Fibroblast of lung (primary cell): ENCODE measurements around the gene GOLPH3L. TPM values are rescaled to one million over a fixed set of nuclear protein-coding genes. Genes with fewer than 3 reads are reported as not detected.
"Not testable (repeated sequence)": the region's sequence is repeated elsewhere in the genome, so short reads cannot be mapped to it uniquely, and the experiment has no call there.

Experiments used
- DNase-seq, 2 donors: peaks; one replicate each; pipeline versions ENCODE4 v3.0.0 to v3.0.0-alpha.2; 2010; ENCODE audit warnings: low read depth in 2 of 2
- H2AFZ ChIP-seq: 2 replicates; pipeline ENCODE4 v1.5.1; 2012; ENCODE audit warnings: low read length, control low read depth, inconsistent platforms
- H3K27ac ChIP-seq: 2 replicates; pipeline ENCODE4 v1.5.1; 2011; ENCODE audit warnings: low read length, control low read depth; ENCODE audit not compliant: insufficient read depth
- H3K27me3 ChIP-seq: 2 replicates; pipeline ENCODE4 v1.5.1; 2011; ENCODE audit warnings: mild to moderate bottlenecking, low read length; ENCODE audit not compliant: control insufficient read depth, insufficient read depth
- H3K36me3 ChIP-seq: 2 replicates; pipeline ENCODE4 v1.5.1; 2011; ENCODE audit warnings: low read length; ENCODE audit not compliant: control insufficient read depth, insufficient read depth
- H3K4me1 ChIP-seq: 2 replicates; pipeline ENCODE4 v1.5.1; 2011; ENCODE audit warnings: low read length; ENCODE audit not compliant: control insufficient read depth, insufficient read depth; ENCODE audit errors: extremely low read depth
- H3K4me2 ChIP-seq: 2 replicates; pipeline ENCODE4 v1.5.1; 2011; ENCODE audit warnings: low read length, control low read depth; ENCODE audit not compliant: insufficient read depth; ENCODE audit errors: extremely low read depth
- H3K4me3 ChIP-seq, 4 experiments: fragments of 200-600 bp in 1 of 4; sonication (generic) in 1 of 4; replicated peaks in 1 of 4; 2 replicates each; pipeline ENCODE4 v1.5.1; 2011 to 2016; ENCODE audit warnings: low read length in 4 of 4, low read depth in 3 of 4, mild to moderate bottlenecking in 3 of 4, control low read depth in 2 of 4, inconsistent platforms in 1 of 4, mixed read lengths in 1 of 4; ENCODE audit not compliant: insufficient read depth in 1 of 4; ENCODE audit errors: control extremely low read depth in 1 of 4
- H3K79me2 ChIP-seq: 2 replicates; pipeline ENCODE4 v1.5.1; 2012; ENCODE audit warnings: mild to moderate bottlenecking, low read length, inconsistent platforms; ENCODE audit not compliant: control insufficient read depth, insufficient read depth
- H3K9ac ChIP-seq: 2 replicates; pipeline ENCODE4 v1.5.1; 2011; ENCODE audit warnings: mild to moderate bottlenecking, low read length, control low read depth; ENCODE audit not compliant: insufficient read depth
- H3K9me3 ChIP-seq: 2 replicates; pipeline ENCODE4 v1.5.1; 2012; ENCODE audit warnings: low read depth, low read length; ENCODE audit not compliant: control insufficient read depth, insufficient read depth
- H4K20me1 ChIP-seq: 2 replicates; pipeline ENCODE4 v1.5.1; 2011; ENCODE audit warnings: low read length; ENCODE audit not compliant: control insufficient read depth, insufficient read depth; ENCODE audit errors: extremely low read depth
- EZH2 ChIP-seq: IDR thresholded peaks from 2 replicates; pipeline ENCODE4 v1.5.1; 2012; ENCODE audit warnings: low read length, control low read depth, mild to moderate bottlenecking; ENCODE audit errors: missing control alignments
- polyA plus RNA-seq, 2 donors: library from polyadenylated mRNA; depleted of rRNA in 1 of 2; stranded (reverse) in 1 of 2; unstranded in 1 of 2; fragments of >200 nt; gene quantifications; 2 replicates each; pipeline ENCODE4 v1.2.1, GENCODE V29; 2011 to 2012; ENCODE audit warnings: missing spikeins in 1 of 2
- total RNA-seq: library from RNA; depleted of rRNA; stranded (reverse); fragments of >200 nt; gene quantifications from 2 replicates; pipeline ENCODE4 v1.2.1, GENCODE V29; 2014
- TF ChIP-seq, protein P1 (sequence below), 2 donors: IDR thresholded peaks in 1 of 2; conservative IDR thresholded peaks in 1 of 2; 1 replicate in 1 of 2; 2 replicates in 1 of 2; pipeline ENCODE4 v1.5.1; 2011 to 2012; ENCODE audit warnings: low read length in 2 of 2, control low read depth in 1 of 2, inconsistent platforms in 1 of 2, low read depth in 1 of 2, mild to moderate bottlenecking in 1 of 2

GOLPH3L gene
- total and polyA plus RNA-seq, 2 donors (not counting 1 experiment from before 2014, with no cell fraction given) = 11.1 to 28.7 TPM

DNA sequence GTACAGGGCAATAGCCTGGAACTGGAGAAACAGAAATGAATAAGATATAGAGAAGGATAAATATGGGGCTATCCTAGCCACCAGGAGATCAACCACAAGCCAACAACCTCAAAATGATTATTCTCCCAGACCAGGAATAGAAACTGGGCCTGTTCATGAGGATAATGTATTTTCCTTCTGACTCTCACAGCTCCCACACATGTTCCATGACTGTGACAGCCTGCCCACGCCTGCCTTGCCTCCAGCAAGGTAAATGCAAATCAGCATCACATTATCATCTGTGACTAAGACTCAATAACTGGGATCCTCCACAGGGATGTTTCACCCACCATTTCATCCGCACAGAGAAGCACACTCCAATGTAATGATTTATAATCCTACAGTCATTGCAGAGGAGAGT lies 70.8 kb downstream of the GOLPH3L start:
- Histone ChIP-seq H3K79me2 (peaks cover 35% of the 10 kb centered on the region), H3K36me3 (peaks cover 12% of the 10 kb centered on the region)
- TF ChIP-seq, protein P1, sequence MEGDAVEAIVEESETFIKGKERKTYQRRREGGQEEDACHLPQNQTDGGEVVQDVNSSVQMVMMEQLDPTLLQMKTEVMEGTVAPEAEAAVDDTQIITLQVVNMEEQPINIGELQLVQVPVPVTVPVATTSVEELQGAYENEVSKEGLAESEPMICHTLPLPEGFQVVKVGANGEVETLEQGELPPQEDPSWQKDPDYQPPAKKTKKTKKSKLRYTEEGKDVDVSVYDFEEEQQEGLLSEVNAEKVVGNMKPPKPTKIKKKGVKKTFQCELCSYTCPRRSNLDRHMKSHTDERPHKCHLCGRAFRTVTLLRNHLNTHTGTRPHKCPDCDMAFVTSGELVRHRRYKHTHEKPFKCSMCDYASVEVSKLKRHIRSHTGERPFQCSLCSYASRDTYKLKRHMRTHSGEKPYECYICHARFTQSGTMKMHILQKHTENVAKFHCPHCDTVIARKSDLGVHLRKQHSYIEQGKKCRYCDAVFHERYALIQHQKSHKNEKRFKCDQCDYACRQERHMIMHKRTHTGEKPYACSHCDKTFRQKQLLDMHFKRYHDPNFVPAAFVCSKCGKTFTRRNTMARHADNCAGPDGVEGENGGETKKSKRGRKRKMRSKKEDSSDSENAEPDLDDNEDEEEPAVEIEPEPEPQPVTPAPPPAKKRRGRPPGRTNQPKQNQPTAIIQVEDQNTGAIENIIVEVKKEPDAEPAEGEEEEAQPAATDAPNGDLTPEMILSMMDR (conservative IDR thresholded peaks at IDR 0.05 in 1 of 2, IDR thresholded peaks at IDR 0.05 in 1 of 2; ENCODE audit: low read depth in 1 of 2, low read length in 2 of 2) = no peak
- no peak for TF ChIP-seq EZH2

DNA sequence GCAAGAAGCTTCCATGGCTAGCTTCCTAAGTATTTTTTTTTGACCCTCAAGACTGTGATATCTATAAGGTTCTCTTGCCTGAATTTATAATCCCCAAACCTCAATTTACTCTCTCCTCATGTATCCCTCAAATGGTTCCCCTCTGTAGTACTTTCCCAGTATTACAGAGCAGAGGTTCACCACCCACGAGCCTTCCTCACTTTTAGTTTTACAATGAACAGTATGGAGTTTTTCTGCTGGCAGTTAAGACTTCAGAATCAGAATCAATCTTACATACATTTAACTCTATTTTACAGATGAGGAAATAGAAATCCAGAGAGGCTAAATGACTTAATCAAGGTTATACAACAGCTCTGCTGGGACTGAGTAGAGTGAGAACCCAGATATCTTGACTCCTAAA lies 72.4 kb downstream of the GOLPH3L start:
- not testable (repeated sequence) for H3K27ac ChIP-seq, H2AFZ ChIP-seq, H3K27me3 ChIP-seq, H4K20me1 ChIP-seq, H3K9me3 ChIP-seq, H3K4me2 ChIP-seq, DNase-seq, H3K9ac ChIP-seq, H3K4me3 ChIP-seq
- Histone ChIP-seq H3K4me1 (peaks cover 21% of the 10 kb centered on the region), H3K36me3 (peaks cover 12% of the 10 kb centered on the region), H3K79me2 (peaks cover 33% of the 10 kb centered on the region)

More for the DNA sequence above, 70.8 kb downstream of the GOLPH3L start:
- Histone ChIP-seq H3K27me3 (no peaks in the 10 kb centered on the region), H3K4me1 (peaks cover 8% of the 10 kb centered on the region), H2AFZ (no peak overlapping the region), H4K20me1 (no peaks in the 10 kb centered on the region), H3K27ac (no peak overlapping the region), H3K9me3 (no peaks in the 10 kb centered on the region), H3K4me2 (no peak overlapping the region), H3K4me3 (no peak overlapping the region), H3K9ac (no peak overlapping the region)
- DNase-seq = no peak

DNA sequence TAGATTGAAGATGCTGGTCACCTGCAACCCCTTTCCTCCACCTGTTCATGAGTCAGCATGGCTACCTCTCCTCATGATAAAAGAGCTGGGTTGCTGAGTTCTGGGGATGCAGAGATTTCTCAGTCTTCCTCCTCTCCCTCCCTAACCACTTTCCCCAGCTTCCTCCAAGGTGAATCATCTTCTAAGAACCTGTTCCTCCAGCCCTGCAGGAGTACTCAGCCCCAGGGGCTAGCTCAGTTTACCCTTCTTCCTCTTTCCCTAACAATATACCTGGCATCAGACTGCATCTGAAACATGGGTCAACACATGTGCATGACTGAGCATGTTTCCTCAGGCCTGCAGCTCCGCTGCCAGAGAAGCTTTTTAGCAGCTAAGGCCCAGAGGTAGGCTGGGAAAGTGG lies 72.8 kb downstream of the GOLPH3L start:
- not testable (repeated sequence) for H3K27ac ChIP-seq, H3K9me3 ChIP-seq, H2AFZ ChIP-seq, H3K9ac ChIP-seq, DNase-seq, H4K20me1 ChIP-seq, H3K4me3 ChIP-seq, H3K4me2 ChIP-seq, H3K27me3 ChIP-seq
- Histone ChIP-seq H3K4me1 (peaks cover 25% of the 10 kb centered on the region), H3K79me2 (peaks cover 33% of the 10 kb centered on the region), H3K36me3 (peaks cover 12% of the 10 kb centered on the region)

DNA sequence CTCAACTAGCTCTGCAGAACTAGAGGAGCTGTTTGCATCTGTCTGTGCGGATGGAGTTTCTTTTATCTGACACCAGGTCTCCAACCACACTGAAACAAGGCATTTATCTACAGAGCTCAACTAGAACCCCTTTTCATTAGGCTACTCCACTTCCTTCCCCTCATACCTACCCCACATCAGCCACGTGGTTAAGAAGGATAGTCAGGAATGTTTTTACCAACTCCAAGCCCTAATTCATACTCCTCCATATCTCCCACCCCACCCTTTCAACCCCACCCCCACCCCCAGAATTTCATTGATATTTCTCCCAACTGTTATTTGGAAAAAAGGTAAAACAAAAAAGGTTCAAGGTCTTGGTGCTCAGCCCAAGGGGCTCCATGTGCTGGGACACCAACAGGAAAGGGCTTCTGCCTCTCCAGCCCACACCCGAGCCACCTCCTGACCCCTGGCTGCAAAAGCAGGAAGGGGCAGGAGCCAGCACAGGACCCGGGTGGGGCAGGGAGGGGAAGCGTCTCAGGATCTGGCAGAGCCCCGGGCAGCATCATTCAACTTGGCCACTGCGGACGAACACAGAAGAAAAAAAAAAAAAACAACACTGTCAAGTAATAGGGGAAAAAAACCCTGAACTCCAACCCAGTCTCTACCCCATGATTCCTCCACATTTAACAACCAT lies 74.5 kb downstream of the GOLPH3L start:
- H3K27ac ChIP-seq = peak overlapping the region; percentile 4
- H3K4me3 ChIP-seq = no peak overlapping the region
- no peaks in the 10 kb centered on the region for H4K20me1 ChIP-seq

More for the DNA sequence above, 74.5 kb downstream of the GOLPH3L start:
- peaks cover 12% of the 10 kb centered on the region for H3K36me3 ChIP-seq
- no peak overlapping the region for H2AFZ ChIP-seq
- H3K4me2 ChIP-seq = no peak overlapping the region
- peak in 1 of 2 donors; percentile 43 for DNase-seq
- H3K79me2 ChIP-seq = peaks cover 18% of the 10 kb centered on the region
- no peaks in the 10 kb centered on the region for H3K9me3 ChIP-seq
- no peaks in the 10 kb centered on the region for H3K27me3 ChIP-seq
- H3K9ac ChIP-seq = no peak overlapping the region
- TF ChIP-seq, protein P1 (conservative IDR thresholded peaks at IDR 0.05 in 1 of 2, IDR thresholded peaks at IDR 0.05 in 1 of 2; ENCODE audit: low read depth in 1 of 2, low read length in 2 of 2) = peak in 1 of 2 donors; percentile 4
- no peak for TF ChIP-seq EZH2
- peaks cover 25% of the 10 kb centered on the region for H3K4me1 ChIP-seq
